Fibroblast of lung (primary cell): ENCODE data around the gene HBM. TPM values are rescaled to one million over a fixed set of nuclear protein-coding genes. Genes with fewer than 3 reads are reported as not detected.

Experiments
- DNase-seq, 2 donors: peaks; one replicate each; pipeline versions ENCODE4 v3.0.0 to v3.0.0-alpha.2; 2010; ENCODE audit warnings: low read depth in 2 of 2
- H2AFZ ChIP-seq: 2 replicates; pipeline ENCODE4 v1.5.1; 2012; ENCODE audit warnings: low read length, control low read depth, inconsistent platforms
- H3K27ac ChIP-seq: 2 replicates; pipeline ENCODE4 v1.5.1; 2011; ENCODE audit warnings: low read length, control low read depth; ENCODE audit not compliant: insufficient read depth
- H3K27me3 ChIP-seq: 2 replicates; pipeline ENCODE4 v1.5.1; 2011; ENCODE audit warnings: mild to moderate bottlenecking, low read length; ENCODE audit not compliant: control insufficient read depth, insufficient read depth
- H3K36me3 ChIP-seq: 2 replicates; pipeline ENCODE4 v1.5.1; 2011; ENCODE audit warnings: low read length; ENCODE audit not compliant: control insufficient read depth, insufficient read depth
- H3K4me1 ChIP-seq: 2 replicates; pipeline ENCODE4 v1.5.1; 2011; ENCODE audit warnings: low read length; ENCODE audit not compliant: control insufficient read depth, insufficient read depth; ENCODE audit errors: extremely low read depth
- H3K4me2 ChIP-seq: 2 replicates; pipeline ENCODE4 v1.5.1; 2011; ENCODE audit warnings: low read length, control low read depth; ENCODE audit not compliant: insufficient read depth; ENCODE audit errors: extremely low read depth
- H3K4me3 ChIP-seq, 4 experiments: fragments of 200-600 bp in 1 of 4; sonication (generic) in 1 of 4; replicated peaks in 1 of 4; 2 replicates each; pipeline ENCODE4 v1.5.1; 2011 to 2016; ENCODE audit warnings: low read length in 4 of 4, low read depth in 3 of 4, mild to moderate bottlenecking in 3 of 4, control low read depth in 2 of 4, inconsistent platforms in 1 of 4, mixed read lengths in 1 of 4; ENCODE audit not compliant: insufficient read depth in 1 of 4; ENCODE audit errors: control extremely low read depth in 1 of 4
- H3K79me2 ChIP-seq: 2 replicates; pipeline ENCODE4 v1.5.1; 2012; ENCODE audit warnings: mild to moderate bottlenecking, low read length, inconsistent platforms; ENCODE audit not compliant: control insufficient read depth, insufficient read depth
- H3K9ac ChIP-seq: 2 replicates; pipeline ENCODE4 v1.5.1; 2011; ENCODE audit warnings: mild to moderate bottlenecking, low read length, control low read depth; ENCODE audit not compliant: insufficient read depth
- H3K9me3 ChIP-seq: 2 replicates; pipeline ENCODE4 v1.5.1; 2012; ENCODE audit warnings: low read depth, low read length; ENCODE audit not compliant: control insufficient read depth, insufficient read depth
- H4K20me1 ChIP-seq: 2 replicates; pipeline ENCODE4 v1.5.1; 2011; ENCODE audit warnings: low read length; ENCODE audit not compliant: control insufficient read depth, insufficient read depth; ENCODE audit errors: extremely low read depth
- EZH2 ChIP-seq: IDR thresholded peaks from 2 replicates; pipeline ENCODE4 v1.5.1; 2012; ENCODE audit warnings: low read length, control low read depth, mild to moderate bottlenecking; ENCODE audit errors: missing control alignments
- polyA plus RNA-seq, 2 donors: library from polyadenylated mRNA; depleted of rRNA in 1 of 2; stranded (reverse) in 1 of 2; unstranded in 1 of 2; fragments of >200 nt; gene quantifications; 2 replicates each; pipeline ENCODE4 v1.2.1, GENCODE V29; 2011 to 2012; ENCODE audit warnings: missing spikeins in 1 of 2
- total RNA-seq: library from RNA; depleted of rRNA; stranded (reverse); fragments of >200 nt; gene quantifications from 2 replicates; pipeline ENCODE4 v1.2.1, GENCODE V29; 2014
- TF ChIP-seq, protein P1 (sequence below), 2 donors: IDR thresholded peaks in 1 of 2; conservative IDR thresholded peaks in 1 of 2; 1 replicate in 1 of 2; 2 replicates in 1 of 2; pipeline ENCODE4 v1.5.1; 2011 to 2012; ENCODE audit warnings: low read length in 2 of 2, control low read depth in 1 of 2, inconsistent platforms in 1 of 2, low read depth in 1 of 2, mild to moderate bottlenecking in 1 of 2

HBM gene
- total and polyA plus RNA-seq, 2 donors (not counting 1 experiment from before 2014, with no cell fraction given), result not detected

GRCh38 chr16:192686-193085 is 26.9 kb downstream of the HBM start:
- Histone ChIP-seq H3K9me3 (no peaks in the 10 kb centered on the region), H3K27me3 (no peaks in the 10 kb centered on the region), H2AFZ (no peak overlapping the region), H3K36me3 (peaks cover 30% of the 10 kb centered on the region), H3K4me1 (no peaks in the 10 kb centered on the region), H4K20me1 (no peaks in the 10 kb centered on the region), H3K4me3 (no peak overlapping the region), H3K9ac (no peak overlapping the region), H3K79me2 (no peaks in the 10 kb centered on the region), H3K27ac (no peak overlapping the region), H3K4me2 (no peak overlapping the region)
- no peak for DNase-seq
- no peak for TF ChIP-seq EZH2
- TF ChIP-seq, protein P1, sequence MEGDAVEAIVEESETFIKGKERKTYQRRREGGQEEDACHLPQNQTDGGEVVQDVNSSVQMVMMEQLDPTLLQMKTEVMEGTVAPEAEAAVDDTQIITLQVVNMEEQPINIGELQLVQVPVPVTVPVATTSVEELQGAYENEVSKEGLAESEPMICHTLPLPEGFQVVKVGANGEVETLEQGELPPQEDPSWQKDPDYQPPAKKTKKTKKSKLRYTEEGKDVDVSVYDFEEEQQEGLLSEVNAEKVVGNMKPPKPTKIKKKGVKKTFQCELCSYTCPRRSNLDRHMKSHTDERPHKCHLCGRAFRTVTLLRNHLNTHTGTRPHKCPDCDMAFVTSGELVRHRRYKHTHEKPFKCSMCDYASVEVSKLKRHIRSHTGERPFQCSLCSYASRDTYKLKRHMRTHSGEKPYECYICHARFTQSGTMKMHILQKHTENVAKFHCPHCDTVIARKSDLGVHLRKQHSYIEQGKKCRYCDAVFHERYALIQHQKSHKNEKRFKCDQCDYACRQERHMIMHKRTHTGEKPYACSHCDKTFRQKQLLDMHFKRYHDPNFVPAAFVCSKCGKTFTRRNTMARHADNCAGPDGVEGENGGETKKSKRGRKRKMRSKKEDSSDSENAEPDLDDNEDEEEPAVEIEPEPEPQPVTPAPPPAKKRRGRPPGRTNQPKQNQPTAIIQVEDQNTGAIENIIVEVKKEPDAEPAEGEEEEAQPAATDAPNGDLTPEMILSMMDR (conservative IDR thresholded peaks at IDR 0.05 in 1 of 2, IDR thresholded peaks at IDR 0.05 in 1 of 2; ENCODE audit: low read depth in 1 of 2, low read length in 2 of 2), result no peak

- H3K4me1 ChIP-seq, result no peaks in the 10 kb centered on the region
- no peak overlapping the region for H3K27ac ChIP-seq
- no peak for DNase-seq
- H3K9ac ChIP-seq, result no peak overlapping the region
- H3K36me3 ChIP-seq, result peaks cover 31% of the 10 kb centered on the region
- no peaks in the 10 kb centered on the region for H3K79me2 ChIP-seq
- H2AFZ ChIP-seq, result no peak overlapping the region
- no peaks in the 10 kb centered on the region for H4K20me1 ChIP-seq
- H3K4me3 ChIP-seq, result no peak overlapping the region
- H3K4me2 ChIP-seq, result no peak overlapping the region
- no peaks in the 10 kb centered on the region for H3K9me3 ChIP-seq
- H3K27me3 ChIP-seq, result no peaks in the 10 kb centered on the region
- no peak for TF ChIP-seq EZH2
- TF ChIP-seq, protein P1 (conservative IDR thresholded peaks at IDR 0.05 in 1 of 2, IDR thresholded peaks at IDR 0.05 in 1 of 2; ENCODE audit: low read depth in 1 of 2, low read length in 2 of 2), result no peak
These were observed 27.7 kb downstream of the HBM start for GRCh38 chr16:193441-193840.

DNA sequence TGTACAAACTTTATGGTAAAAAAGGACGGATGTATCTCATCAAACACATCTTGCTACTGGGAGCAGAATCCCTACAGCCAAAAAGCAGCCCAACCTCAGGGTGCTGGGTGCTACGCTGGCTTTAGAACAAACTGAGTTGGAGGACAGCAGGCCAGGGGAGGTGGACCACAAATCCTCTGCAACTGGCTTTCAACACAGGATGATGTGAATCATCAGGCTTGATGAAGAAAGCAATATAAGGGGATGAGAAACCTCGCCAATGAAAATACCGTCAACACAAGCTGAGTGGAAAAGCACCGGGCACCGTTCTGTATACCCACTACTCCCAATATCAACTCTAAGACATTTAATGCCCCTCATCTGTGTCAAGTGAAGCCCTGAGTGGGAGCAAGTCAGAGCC is 28.7 kb downstream of the HBM start:
- Histone ChIP-seq H3K9me3 (no peaks in the 10 kb centered on the region), H3K4me3 (no peak overlapping the region), H3K4me1 (no peaks in the 10 kb centered on the region), H3K4me2 (no peak overlapping the region), H3K9ac (no peak overlapping the region), H3K27me3 (no peaks in the 10 kb centered on the region), H4K20me1 (no peaks in the 10 kb centered on the region), H3K36me3 (peaks cover 26% of the 10 kb centered on the region), H3K79me2 (no peaks in the 10 kb centered on the region), H2AFZ (no peak overlapping the region), H3K27ac (no peak overlapping the region)
- TF ChIP-seq, protein P1 (conservative IDR thresholded peaks at IDR 0.05 in 1 of 2, IDR thresholded peaks at IDR 0.05 in 1 of 2; ENCODE audit: low read depth in 1 of 2, low read length in 2 of 2), result no peak
- no peak for TF ChIP-seq EZH2
- DNase-seq, result peak in 1 of 2 donors; percentile 27
